Neural cell (in vitro differentiated cells): Measurements from ENCODE around the gene PRKAG2. TPM values are rescaled to one million over a fixed set of nuclear protein-coding genes. Genes with fewer than 3 reads are reported as not detected.
A peak's percentile ranks its signal among the peaks of the same experiment; 100 is the strongest.

ENCODE experiments used
- H2AFZ ChIP-seq: fragments of 200-600, 300-800 bp; sonication (generic), shearing (Covaris generic); 2 replicates; pipeline ENCODE4 v1.6.0; 2014; ENCODE audit warnings: low read depth, mild to moderate bottlenecking, antibody characterized with exemption, low read length, moderate library complexity
- H3F3A ChIP-seq: fragments of 200-600 bp; shearing (Covaris generic); 2 replicates; pipeline ENCODE4 v1.6.1; 2016; ENCODE audit warnings: mild to moderate bottlenecking, moderate library complexity, mixed read lengths, antibody characterized with exemption, low read length; ENCODE audit not compliant: insufficient read depth, poor library complexity, severe bottlenecking
- H3K27ac ChIP-seq: fragments of 200-600, 300-800 bp; sonication (generic), shearing (Covaris generic); 2 replicates; pipeline ENCODE4 v1.5.1; 2014; ENCODE audit warnings: mild to moderate bottlenecking, low read length, moderate library complexity
- H3K27me3 ChIP-seq: fragments of 300-800, 200-600 bp; sonication (generic), shearing (Covaris generic); 2 replicates; pipeline ENCODE4 v1.6.0; 2014; ENCODE audit warnings: mild to moderate bottlenecking, low read depth, low read length, moderate library complexity; ENCODE audit not compliant: insufficient read depth
- H3K36me3 ChIP-seq: fragments of 300-800, 200-600 bp; sonication (generic), shearing (Covaris generic); 2 replicates; pipeline ENCODE4 v1.5.1; 2014; ENCODE audit warnings: mild to moderate bottlenecking, antibody characterized with exemption, low read length, moderate library complexity; ENCODE audit not compliant: insufficient read depth
- H3K4me2 ChIP-seq: fragments of 300-800, 200-600 bp; sonication (generic), shearing (Covaris generic); 2 replicates; pipeline ENCODE4 v1.6.0; 2014; ENCODE audit warnings: mild to moderate bottlenecking, low read length
- H3K4me3 ChIP-seq: fragments of 300-800, 200-600 bp; sonication (generic), shearing (Covaris generic); 2 replicates; pipeline ENCODE4 v1.5.1; 2014; ENCODE audit warnings: mild to moderate bottlenecking, low read length, moderate library complexity
- H3K79me2 ChIP-seq: fragments of 200-600 bp; shearing (Covaris generic); replicated peaks from 2 replicates; pipeline ENCODE4 v1.6.0; 2014; ENCODE audit warnings: mild to moderate bottlenecking, low read length, moderate library complexity; ENCODE audit not compliant: insufficient read depth
- H3K9ac ChIP-seq: fragments of 300-800, 200-600 bp; sonication (generic), shearing (Covaris generic); 2 replicates; pipeline ENCODE4 v1.6.1; 2016; ENCODE audit warnings: mild to moderate bottlenecking, low read length, mixed read lengths
- H3K9me2 ChIP-seq: fragments of 200-600 bp; shearing (Covaris generic); 2 replicates; pipeline ENCODE4 v1.6.1; 2016; ENCODE audit warnings: mild to moderate bottlenecking, low read length, mixed read lengths; ENCODE audit not compliant: insufficient read depth
- H3K9me3 ChIP-seq: fragments of 200-600, 300-800 bp; sonication (generic), shearing (Covaris generic); 2 replicates; pipeline ENCODE4 v1.6.1; 2016; ENCODE audit warnings: mild to moderate bottlenecking, mixed run types, low read length, moderate library complexity, mixed read lengths
- H4K20me1 ChIP-seq: fragments of 200-600 bp; shearing (Covaris generic); 2 replicates; pipeline ENCODE4 v1.6.1; 2016; ENCODE audit warnings: mild to moderate bottlenecking, mixed run types; ENCODE audit not compliant: insufficient read depth
- CTCF ChIP-seq: fragments of 450-650 bp; IDR thresholded peaks from 2 replicates; pipeline ENCODE4 v1.5.1; 2014; ENCODE audit warnings: antibody characterized with exemption, mild to moderate bottlenecking, moderate library complexity; ENCODE audit not compliant: poor library complexity, severe bottlenecking
- EP300 ChIP-seq: fragments of 450-650 bp; conservative IDR thresholded peaks from 2 replicates; pipeline ENCODE4 v1.6.1; 2014; ENCODE audit warnings: antibody characterized with exemption, mild to moderate bottlenecking, moderate library complexity; ENCODE audit not compliant: poor library complexity, severe bottlenecking
- EZH2 ChIP-seq: fragments of 200-600, 300-800 bp; shearing (Covaris generic), sonication (generic); IDR thresholded peaks from 2 replicates; pipeline ENCODE4 v1.6.1; 2014; ENCODE audit warnings: antibody characterized with exemption, low read length, borderline replicate concordance, mild to moderate bottlenecking; ENCODE audit not compliant: insufficient read depth, poor library complexity, severe bottlenecking
- MXI1 ChIP-seq: fragments of 450-650 bp; conservative IDR thresholded peaks from 2 replicates; pipeline ENCODE4 v1.6.1; 2014; ENCODE audit warnings: antibody characterized with exemption, mild to moderate bottlenecking; ENCODE audit not compliant: poor library complexity, severe bottlenecking
- POLR2AphosphoS5 ChIP-seq: IDR thresholded peaks from 2 replicates; pipeline ENCODE4 v1.6.1; 2012
- RAD21 ChIP-seq: fragments of 450-650 bp; conservative IDR thresholded peaks from 2 replicates; pipeline ENCODE4 v1.6.1; 2014; ENCODE audit warnings: antibody characterized with exemption, mild to moderate bottlenecking, moderate library complexity
- REST ChIP-seq: IDR thresholded peaks from 2 replicates; pipeline ENCODE4 v1.6.1; 2012; ENCODE audit warnings: borderline replicate concordance
- SMC3 ChIP-seq: fragments of 450-650 bp; conservative IDR thresholded peaks from 2 replicates; pipeline ENCODE4 v1.6.1; 2014; ENCODE audit warnings: antibody characterized with exemption, mild to moderate bottlenecking, moderate library complexity; ENCODE audit not compliant: poor library complexity
- TAF1 ChIP-seq: IDR thresholded peaks from 2 replicates; pipeline ENCODE4 v1.6.1; 2012; ENCODE audit warnings: low read depth
- polyA plus RNA-seq: library from polyadenylated mRNA; depleted of rRNA; stranded (reverse); fragments of >200 nt; gene quantifications from 2 replicates; pipeline ENCODE4 v1.2.3, GENCODE V29; 2014

PRKAG2 gene
- polyA plus RNA-seq, 1 donor from 2014 or later = 22.9 TPM

- H4K20me1 ChIP-seq = no peaks in the 10 kb centered on the region
- H2AFZ ChIP-seq = peak overlapping the region; percentile 27
- no peaks in the 10 kb centered on the region for H3K9me3 ChIP-seq
- H3K9ac ChIP-seq = peak overlapping the region; percentile 85
- peaks cover 55% of the 10 kb centered on the region for H3K79me2 ChIP-seq
- H3K9me2 ChIP-seq = no peaks in the 10 kb centered on the region
- H3F3A ChIP-seq = peaks cover 6% of the 10 kb centered on the region
- TF ChIP-seq REST (no peak), MXI1 (peak; percentile 18), RAD21 (peak; percentile 58), SMC3 (peak; percentile 53), POLR2AphosphoS5 (no peak), TAF1 (no peak), EP300 (no peak), EZH2 (no peak), CTCF (peak; percentile 47)
- H3K36me3 ChIP-seq = no peaks in the 10 kb centered on the region
- peak overlapping the region; percentile 87 for H3K27ac ChIP-seq
- peak overlapping the region; percentile 77 for H3K4me2 ChIP-seq
- peak overlapping the region; percentile 82 for H3K4me3 ChIP-seq
- H3K27me3 ChIP-seq = no peaks in the 10 kb centered on the region
Observed at GRCh38 chr7:151518105-151518946, 358.6 kb downstream of the PRKAG2 start.

- Histone ChIP-seq H2AFZ (peak overlapping the region; percentile 27), H4K20me1 (no peaks in the 10 kb centered on the region), H3K9ac (peak overlapping the region; percentile 85)
Observed at GRCh38 chr7:151517601-151518104, 359.3 kb downstream of the PRKAG2 start.

More at GRCh38 chr7:151517601-151518104, 359.3 kb downstream of the PRKAG2 start:
- TF ChIP-seq CTCF (no peak), SMC3 (no peak), POLR2AphosphoS5 (no peak), EZH2 (no peak), RAD21 (no peak), EP300 (no peak), MXI1 (no peak), REST (no peak), TAF1 (no peak)
- H3K9me2 ChIP-seq = no peaks in the 10 kb centered on the region
- no peaks in the 10 kb centered on the region for H3K36me3 ChIP-seq
- peak overlapping the region; percentile 87 for H3K27ac ChIP-seq
- H3K4me3 ChIP-seq = peak overlapping the region; percentile 82
- H3K9me3 ChIP-seq = no peaks in the 10 kb centered on the region
- peaks cover 6% of the 10 kb centered on the region for H3F3A ChIP-seq
- peaks cover 62% of the 10 kb centered on the region for H3K79me2 ChIP-seq
- peak overlapping the region; percentile 77 for H3K4me2 ChIP-seq
- H3K27me3 ChIP-seq = no peaks in the 10 kb centered on the region
